Left renal pelvis (tissue), 4 donors: ENCODE results near the gene ULK1. TPM values are rescaled to one million over a fixed set of nuclear protein-coding genes. Genes with fewer than 3 reads are reported as not detected.

ENCODE experiments used
- DNase-seq, 4 donors: peaks; one replicate each; pipeline ENCODE4 v3.0.0-alpha.2; 2013; ENCODE audit warnings: low read depth in 4 of 4, low spot score in 3 of 4
- polyA plus RNA-seq, 4 donors: library from polyadenylated mRNA; unstranded; fragments of 120-200 nt; gene quantifications; one replicate each; pipeline ENCODE4 v1.2.1, GENCODE V29; 2013; ENCODE audit not compliant: insufficient read length in 4 of 4

The ULK1 gene
- 10 to 100 TPM; 20.6 to 44.0 (median 27.0) TPM for polyA plus RNA-seq

DNA sequence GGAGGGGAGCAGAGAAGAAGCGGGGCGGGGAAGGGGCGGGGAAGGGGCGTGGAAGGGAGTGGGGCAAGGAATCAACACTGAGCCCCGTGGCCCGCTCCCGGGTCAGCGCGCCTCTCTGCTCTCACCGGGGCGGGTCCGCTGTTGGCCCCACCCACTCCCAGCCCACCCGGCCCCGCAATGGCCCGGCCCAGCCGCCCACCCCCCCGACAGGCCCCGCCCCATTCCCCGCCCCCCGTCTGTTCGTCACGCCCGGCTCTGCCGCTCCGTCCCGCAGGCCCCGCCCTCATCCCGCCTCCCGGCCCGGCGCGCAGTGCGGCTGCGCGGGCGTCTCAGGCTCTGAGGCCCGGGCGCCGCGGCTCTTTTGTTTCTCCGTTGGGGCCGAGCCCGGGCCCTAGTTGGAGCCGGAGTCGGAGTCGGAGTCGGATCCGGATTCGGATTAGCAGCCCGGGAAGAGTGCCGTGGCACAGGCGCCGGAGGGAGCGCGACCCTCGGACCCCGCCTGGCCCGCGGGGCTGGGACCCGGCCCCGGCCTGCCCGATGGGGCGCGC lies at the start of gene ULK1:
Gene ULK1, plus strand, starts transcription at position 310 of the 548 bp plus-strand sequence. CDS start 380 bp downstream, outside the sequence.
- DNase-seq, result peak; percentile 53 to 82 (median 80)

DNA sequence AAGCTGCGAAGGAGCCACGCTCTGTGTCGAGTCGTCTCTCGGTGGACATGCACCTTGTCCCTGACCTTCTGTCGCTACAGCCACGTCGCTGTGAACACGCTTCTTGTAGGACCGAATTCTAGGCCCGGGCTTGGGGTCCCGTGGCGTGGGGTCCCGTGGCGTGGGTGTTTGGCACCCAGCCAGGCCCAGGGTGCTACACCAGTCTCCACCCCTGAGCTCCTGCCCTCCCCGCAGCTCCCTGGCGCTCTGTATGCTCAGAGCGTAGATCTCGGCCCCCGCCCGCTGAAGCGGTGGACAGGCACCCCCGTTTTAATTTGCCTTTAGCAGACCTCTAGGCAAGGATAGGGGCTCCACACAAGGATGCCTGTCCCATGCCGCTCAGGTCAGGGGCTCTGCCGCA lies 49.8 kb upstream of the ULK1 start:
- no peak for DNase-seq

DNA sequence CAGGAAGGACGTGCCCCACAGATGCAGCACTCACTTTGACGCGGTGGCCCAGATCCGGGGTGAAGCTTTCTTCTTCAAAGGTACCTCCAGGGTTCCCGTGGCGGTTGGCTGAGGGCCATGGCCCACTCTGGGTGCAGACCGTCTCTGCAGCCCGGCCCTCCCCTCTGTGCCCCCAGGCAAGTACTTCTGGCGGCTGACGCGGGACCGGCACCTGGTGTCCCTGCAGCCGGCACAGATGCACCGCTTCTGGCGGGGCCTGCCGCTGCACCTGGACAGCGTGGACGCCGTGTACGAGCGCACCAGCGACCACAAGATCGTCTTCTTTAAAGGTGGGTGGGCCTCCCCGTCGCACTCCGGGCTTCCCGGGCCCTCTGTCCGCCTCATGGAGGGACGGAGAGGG lies 49.3 kb upstream of the ULK1 start:
- DNase-seq, result no peak

DNA sequence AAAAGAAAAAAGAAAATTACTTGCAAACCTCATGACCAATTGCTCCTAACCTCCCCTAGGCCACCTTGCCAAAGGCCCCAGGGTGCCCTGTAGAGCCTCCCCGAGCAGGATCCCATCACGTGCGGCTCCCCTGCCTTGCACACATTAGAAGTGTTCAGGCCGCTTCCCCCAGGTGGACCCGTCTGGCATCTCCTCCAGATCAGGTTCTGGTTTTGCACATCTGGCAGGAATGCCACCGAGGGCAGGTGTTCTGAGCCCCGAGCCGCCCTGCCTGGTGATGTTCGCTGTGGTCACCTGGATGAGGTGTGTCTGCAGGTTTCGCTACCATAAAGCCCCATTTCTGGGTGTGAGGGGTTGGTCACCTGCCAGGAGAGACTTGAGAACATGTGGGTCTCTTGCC lies 47.0 kb upstream of the ULK1 start:
- no peak for DNase-seq

DNA sequence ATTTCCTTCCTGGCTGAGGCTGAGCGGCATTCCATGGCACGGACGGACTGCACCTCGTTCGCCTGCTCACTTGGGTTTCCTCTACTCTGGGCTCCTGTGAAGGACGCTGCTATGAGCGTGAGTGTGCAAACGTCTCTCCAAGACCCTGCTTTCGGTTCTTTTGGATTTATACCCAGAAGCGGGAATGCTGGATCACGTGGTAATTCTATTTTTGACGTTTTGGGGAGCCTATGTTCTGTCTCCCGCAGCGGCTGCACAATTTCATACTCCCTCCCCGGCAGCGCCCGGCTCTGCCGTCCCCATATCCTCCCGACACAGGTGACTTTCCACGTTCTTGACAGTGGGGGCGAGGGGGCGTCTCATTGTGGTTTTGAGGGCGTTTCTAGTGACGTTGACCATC lies 45.7 kb upstream of the ULK1 start:
- DNase-seq, result no peak

DNA sequence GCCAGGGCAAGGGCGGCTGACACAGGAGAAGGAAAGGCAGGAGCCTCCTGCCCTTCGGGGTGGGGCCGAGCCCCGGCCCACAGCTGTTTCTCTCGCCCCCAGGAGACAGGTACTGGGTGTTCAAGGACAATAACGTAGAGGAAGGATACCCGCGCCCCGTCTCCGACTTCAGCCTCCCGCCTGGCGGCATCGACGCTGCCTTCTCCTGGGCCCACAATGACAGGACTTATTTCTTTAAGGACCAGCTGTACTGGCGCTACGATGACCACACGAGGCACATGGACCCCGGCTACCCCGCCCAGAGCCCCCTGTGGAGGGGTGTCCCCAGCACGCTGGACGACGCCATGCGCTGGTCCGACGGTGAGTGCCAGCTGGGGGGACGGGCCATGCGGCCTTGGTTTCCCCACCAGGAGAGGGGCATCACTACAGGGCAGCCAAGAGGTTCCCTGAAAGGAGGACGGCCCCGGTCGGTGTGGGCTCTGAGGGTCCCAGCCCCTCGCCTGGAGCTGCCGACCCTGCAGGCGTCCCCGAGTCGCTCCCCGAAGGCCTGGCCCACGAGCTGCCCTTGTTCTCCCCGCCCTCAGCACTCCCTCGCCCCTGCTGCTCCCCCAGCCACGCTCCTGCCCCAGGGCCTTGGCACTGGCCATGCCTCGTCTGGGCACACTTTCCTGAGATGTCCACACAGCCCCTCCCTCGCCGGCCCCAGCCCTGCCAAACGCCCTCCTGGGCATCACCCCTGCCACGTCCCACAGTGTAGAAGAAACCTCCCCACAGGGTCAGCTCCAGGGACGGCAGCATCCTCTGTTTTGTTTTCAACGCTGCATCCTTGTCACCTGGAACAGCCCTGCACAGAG lies 44.5 kb upstream of the ULK1 start:
- DNase-seq, result no peak

DNA sequence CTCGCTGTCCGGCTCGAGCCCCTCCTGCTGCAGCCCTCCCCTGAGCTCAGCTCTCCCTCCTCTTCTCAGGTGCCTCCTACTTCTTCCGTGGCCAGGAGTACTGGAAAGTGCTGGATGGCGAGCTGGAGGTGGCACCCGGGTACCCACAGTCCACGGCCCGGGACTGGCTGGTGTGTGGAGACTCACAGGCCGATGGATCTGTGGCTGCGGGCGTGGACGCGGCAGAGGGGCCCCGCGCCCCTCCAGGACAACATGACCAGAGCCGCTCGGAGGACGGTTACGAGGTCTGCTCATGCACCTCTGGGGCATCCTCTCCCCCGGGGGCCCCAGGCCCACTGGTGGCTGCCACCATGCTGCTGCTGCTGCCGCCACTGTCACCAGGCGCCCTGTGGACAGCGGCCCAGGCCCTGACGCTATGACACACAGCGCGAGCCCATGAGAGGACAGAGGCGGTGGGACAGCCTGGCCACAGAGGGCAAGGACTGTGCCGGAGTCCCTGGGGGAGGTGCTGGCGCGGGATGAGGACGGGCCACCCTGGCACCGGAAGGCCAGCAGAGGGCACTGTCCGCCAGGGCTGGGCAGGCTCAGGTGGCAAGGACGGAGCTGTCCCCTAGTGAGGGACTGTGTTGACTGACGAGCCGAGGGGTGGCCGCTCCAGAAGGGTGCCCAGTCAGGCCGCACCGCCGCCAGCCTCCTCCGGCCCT lies 43.4 kb upstream of the ULK1 start:
- no peak for DNase-seq

DNA sequence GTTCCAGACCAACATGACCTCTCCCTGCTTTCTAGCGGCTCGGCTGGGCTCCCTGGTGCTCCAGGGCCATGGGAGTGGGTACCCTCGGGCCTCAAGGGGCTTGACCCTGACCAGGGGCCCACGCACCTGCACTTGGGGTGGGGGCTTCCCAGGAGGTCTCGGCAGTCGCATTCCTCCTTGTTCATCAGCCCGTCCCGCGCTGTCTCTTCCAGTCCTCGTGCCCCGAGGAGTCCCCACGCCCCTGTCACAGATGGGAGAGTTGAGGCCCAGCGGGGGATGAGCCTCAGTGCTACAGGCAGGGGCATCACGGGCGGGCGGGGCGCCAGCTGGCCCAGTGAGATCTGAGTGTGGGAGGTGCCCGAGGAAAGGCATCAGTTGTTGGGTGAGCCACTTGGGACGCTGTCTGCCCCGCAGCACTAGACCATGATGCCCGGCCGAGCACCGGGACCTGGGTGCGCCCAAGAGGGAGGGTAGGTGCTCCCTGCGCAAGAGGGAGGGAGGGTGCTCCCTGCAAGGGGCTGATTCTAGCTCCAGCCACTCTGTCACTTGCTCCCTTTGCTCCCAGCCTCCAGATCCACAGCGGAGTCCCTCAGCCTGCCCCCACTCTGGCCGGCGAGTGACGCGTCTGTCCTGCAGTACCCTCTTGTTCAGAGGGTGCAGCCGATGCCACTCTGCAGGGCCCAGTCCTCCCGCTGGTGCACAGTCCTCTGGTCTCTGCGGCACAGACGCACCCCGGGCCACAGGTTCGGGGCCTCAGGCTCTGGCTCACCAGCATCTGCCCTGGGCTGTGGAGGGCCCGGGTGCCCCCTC lies 42.5 kb upstream of the ULK1 start:
- DNase-seq, result no peak

DNA sequence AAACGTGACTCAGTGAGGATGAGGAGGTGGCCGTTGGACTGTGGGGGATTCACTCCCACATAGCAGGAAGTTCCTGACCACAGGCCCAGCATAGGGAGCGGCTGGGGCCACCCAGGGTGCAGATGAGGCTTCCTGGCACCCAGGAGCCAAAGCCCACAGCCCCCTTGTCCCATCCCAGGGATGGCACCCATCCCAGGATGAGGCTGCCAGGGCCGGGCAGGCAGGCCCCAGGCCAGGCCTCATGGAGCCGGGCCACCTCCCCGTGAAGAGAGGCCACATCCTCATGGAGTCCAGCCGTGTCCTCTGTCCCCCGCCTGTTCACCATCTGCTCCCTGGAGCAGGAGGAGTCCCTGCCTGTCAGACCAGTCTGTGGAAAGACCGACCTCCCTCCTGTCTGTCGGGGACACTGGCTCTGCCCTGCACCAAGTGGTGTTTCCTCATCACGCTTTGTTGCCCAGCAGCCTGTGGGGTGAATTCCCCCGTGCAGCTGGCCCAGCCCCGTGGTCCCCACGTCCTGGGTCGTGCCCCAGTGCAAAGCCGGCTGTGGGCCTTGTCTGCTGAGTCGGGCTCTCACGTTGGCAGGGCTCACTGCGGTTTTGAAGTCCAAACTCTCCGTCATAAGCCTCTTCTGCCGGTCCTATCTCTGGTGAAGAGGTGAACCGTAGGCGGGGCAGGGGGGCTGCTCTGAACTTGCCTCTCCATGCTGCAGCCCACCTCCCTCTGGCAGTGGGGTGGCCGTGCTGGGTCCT lies 41.7 kb upstream of the ULK1 start:
- no peak for DNase-seq

DNA sequence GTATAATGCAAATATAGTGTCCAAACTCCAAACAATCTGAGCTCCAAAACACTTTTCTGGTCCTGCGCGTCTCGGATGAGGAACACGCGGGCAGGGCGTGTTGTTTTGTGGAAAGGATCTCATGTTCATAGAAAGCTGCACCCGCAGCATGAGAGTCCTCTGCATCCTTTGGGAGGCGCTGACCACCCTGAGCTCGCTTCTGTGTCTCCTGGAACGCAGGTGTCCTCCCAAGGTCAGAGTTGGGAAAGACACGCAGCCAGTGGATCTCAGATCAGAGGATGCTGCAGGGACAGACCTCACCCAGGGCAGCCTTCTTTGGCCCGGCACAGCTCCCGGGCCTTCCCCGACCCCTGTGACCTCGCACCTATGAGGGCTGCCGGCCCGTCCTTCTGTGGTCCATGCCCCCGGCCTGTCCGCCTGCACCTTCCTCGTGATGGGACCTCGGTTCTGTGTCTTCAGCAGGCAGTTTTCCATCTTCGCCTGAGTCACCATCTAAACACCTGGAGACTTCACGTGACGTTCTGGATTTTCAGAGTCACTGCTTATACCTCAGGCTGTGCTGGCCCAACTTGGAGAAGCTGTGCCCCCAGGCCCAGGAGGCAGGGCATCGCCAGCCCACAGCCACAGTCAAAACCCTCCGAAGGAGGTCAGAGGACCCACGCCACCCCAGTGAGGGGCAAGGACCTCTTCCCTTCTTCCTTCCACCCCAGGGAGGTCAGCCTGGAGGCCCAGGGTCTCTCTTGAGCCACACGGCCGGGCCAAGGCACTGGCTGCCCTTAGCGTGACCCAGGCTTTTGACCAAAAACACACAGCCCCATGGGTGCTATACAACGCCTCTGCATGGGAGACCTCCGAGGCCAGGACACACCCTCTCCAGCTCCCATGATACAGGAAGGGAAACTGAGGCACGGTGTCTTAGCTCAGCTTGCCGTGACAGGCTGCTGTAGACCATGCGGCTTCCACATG lies 40.3 kb upstream of the ULK1 start:
- DNase-seq, result no peak

DNA sequence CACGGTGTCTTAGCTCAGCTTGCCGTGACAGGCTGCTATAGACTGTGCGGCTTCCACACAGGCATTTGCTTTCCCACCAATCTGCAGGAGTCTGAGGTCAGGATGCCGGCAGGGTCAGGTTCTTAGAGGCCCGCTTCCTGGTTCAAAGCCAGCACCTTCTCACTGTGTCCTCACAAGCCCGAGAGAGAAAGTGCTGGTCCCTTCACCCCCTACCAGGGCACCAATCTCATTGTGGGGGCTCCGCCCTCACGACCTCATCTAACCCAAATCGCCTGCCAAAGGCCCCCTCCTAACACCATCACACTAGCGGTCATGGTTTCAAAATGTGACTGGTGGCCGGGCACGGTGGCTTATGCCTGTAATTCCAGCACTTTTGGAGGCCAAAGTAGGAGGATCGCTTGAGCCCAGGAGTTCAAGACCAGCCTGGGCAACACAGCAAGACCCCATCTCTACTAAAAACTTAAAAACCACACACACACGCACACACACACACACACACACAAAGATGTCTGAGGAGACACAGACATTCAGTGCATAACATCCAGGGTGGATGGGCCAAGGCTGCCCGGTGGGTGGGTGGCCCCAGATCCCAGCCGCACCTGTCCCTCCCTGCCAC lies 39.5 kb upstream of the ULK1 start:
- no peak for DNase-seq

DNA sequence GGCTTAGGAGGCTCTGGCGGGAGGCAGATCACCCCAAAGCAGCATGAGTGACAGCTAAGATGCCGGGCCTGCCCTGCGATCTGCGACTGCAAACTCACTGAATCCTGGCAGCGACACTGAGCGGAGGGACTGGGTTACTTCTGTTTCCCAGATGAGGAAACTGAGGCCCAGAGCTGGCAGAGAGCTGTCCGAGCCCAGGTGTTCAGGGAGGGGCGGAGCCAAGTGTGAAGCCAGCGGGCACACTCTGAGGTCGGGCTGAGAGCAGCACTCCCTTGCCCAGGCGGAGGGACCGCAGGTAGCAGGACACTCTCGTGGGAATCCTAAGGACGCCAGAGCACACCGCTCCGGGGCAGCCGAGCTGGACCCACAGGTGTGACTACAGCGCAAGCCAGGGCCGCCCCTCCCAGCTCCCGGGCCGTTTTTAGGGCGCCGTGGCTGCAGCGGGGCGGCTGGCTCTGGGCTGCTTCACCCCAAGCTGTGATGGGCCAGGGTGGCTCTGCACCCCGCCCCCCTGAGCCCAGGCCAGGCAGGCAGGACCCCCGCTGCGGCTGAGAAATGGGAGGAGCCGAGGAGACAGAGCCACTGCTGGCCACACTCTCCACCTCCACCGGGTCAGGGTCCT lies 38.8 kb upstream of the ULK1 start:
- no peak for DNase-seq

DNA sequence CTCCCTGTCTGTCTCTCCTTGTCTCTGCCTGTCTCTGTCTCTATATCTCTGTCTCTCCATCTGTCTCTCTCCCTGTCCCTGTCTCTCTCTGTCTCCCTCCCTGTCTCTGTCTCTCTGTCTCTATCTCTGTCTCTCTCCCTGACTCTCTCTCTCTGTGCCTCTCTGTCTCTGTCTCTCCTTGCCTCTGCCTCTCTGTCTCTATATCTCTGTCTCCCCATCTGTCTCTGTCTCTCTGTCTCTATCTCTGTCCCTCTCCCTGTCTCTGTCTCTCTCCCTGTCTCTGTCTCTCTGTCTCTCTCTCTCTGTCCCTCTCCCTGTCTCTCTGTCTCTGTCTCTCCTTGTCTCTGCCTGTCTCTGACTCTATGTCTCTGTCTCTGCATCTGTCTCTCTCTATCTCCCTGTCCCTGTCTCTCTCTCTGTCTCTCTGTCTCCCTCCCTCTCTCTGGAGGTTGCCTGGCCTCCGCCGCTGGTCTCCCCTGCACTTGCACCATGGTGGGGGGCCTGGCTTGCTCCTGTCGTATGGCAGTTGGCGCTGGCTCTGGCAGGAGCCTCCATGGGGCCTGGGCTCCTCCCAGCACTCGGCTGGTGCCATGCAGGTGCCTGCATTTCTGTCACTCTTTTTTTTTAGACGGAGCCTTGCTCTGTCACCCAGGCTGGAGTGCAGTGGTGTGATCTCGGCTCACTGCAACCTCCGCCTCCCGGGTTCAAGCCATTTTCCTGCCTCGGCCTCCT lies 37.9 kb upstream of the ULK1 start:
- no peak for DNase-seq

DNA sequence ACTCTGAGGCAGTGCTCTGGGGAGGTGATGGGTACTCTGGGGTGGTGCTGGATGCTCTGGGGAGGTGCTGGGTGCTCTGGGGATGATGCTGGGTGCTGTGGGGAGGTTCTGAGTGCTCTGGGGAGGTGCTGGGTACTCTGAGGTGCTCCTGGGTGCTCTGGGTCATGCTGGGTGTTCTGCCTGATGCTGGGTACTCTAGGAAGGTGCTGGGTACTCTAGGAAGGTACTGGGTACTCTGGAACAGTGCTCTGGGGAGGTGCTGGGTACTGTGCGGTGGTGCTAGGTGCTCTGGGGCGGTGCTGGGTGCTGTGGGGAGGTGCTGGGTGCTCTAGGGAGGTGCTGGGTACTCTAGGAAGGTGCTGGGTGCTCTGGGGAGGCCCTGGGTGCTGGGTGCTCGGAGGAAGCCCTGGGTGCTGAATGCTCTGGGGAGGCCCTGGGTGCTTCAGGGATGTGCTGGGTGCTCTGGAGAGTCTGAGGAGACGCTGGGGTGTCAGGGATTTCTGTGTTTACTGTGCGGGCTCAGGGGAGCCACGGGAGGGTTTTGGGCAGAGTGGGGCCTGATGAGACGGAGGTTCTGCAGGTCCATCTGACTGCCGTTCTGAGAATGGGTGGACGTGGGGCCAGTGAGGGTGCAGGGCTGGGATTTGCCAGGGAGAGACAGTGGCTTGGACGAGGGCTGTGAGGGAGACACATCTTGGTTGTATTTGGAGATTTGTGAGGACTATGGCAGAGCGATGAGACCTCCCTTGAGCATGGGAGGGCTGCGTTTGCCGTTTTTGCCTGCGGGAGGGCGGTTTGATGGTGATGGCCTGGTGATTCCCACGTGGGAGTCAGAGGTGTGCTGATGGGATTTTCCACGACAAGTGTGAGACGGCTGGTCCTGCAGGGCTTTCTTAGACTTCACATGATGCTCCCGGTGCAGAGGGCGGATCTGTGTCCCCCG lies 36.2 kb upstream of the ULK1 start:
- DNase-seq, result no peak

DNA sequence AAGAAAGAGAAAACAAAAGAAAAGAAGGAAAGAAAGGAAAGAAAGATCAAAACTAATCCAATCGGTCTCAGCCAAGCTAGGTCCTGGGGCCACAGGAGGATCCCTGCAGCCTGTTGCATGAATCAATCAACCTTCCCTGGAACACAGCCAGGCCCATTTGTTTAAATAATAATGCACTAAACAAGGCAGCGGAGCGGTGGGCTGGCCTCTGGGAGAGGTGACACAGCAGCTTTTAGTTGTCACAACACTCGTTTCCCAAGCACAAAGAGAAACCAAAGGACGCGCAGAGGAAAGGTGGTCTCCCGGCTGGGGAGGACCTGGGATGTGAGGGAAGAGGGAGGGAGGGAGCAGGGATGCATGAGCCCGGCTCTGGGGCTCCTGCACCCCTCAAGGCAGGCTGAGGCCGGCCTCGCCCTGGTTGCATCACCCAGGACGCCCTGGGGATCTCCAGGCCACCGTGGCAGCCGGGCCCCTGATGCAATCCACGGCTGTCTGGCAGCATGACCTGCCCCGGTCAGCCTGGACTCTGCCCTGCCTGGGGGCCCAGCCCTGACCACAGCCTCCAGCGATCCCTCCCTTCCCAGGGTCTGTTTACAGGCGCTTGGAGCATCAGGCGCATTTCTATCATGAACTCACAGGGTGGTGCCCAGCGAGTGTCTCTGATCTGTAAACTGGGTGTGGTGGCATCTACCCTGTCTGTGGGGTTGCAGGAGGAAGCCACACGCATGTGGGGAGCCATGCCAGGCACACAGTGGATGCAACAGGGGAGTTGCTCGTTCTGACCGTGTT lies 33.8 kb upstream of the ULK1 start:
- DNase-seq, result peak in 2 of 4 donors; percentile 25 to 50
